ENCODE measurements around the gene BCL11A. TPM values are rescaled to one million over a fixed set of nuclear protein-coding genes. Genes with fewer than 3 reads are reported as not detected.

The BCL11A gene
- total and polyA plus RNA-seq, 10 donors = 41.1 to 121 (median 84.0) TPM

- Histone ChIP-seq H3K27ac (no peak overlapping the region), H3K4me1 (peaks cover 0 to 87% (median 26%) of the 10 kb centered on the region in 6 donors), H3K36me3 (no peaks in the 10 kb centered on the region), H3K4me3 (no peak overlapping the region), H3K9me3 (no peaks in the 10 kb centered on the region), H3K27me3 (replicated peaks in 1 of 7) (peaks cover 0 to 3% (median 0%) of the 10 kb centered on the region in 7 donors)
- intact Hi-C loops (cut with DNase I; ENCODE audit: low total_unique reads) = no loop called here
- DNase-seq = no peak
- WGBS, 5 donors = 82 to 90% (median 86%) methylated on average over 8 of the region's 8 CpGs
- TF ChIP-seq, protein P1, sequence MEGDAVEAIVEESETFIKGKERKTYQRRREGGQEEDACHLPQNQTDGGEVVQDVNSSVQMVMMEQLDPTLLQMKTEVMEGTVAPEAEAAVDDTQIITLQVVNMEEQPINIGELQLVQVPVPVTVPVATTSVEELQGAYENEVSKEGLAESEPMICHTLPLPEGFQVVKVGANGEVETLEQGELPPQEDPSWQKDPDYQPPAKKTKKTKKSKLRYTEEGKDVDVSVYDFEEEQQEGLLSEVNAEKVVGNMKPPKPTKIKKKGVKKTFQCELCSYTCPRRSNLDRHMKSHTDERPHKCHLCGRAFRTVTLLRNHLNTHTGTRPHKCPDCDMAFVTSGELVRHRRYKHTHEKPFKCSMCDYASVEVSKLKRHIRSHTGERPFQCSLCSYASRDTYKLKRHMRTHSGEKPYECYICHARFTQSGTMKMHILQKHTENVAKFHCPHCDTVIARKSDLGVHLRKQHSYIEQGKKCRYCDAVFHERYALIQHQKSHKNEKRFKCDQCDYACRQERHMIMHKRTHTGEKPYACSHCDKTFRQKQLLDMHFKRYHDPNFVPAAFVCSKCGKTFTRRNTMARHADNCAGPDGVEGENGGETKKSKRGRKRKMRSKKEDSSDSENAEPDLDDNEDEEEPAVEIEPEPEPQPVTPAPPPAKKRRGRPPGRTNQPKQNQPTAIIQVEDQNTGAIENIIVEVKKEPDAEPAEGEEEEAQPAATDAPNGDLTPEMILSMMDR (IDR thresholded peaks at IDR 0.05 in 8 of 11, conservative IDR thresholded peaks at IDR 0.05 in 3 of 11) = no peak
- TF ChIP-seq POLR2A (IDR thresholded peaks at IDR 0.05) (no peak), POLR2AphosphoS5 (IDR thresholded peaks at IDR 0.05) (no peak)
Observed at GRCh38 chr2:60408811-60409530, 144.5 kb downstream of the BCL11A start.

- WGBS, 5 donors = 94 to 100% (median 100%) methylated on average over 1 of the region's 1 CpG
- DNase-seq = no peak
- Histone ChIP-seq H3K27ac (no peak overlapping the region), H3K4me3 (no peak overlapping the region), H3K36me3 (no peaks in the 10 kb centered on the region), H3K4me1 (peaks cover 0 to 79% (median 18%) of the 10 kb centered on the region in 6 donors), H3K27me3 (replicated peaks in 1 of 7) (peaks cover 0 to 3% (median 0%) of the 10 kb centered on the region in 7 donors), H3K9me3 (no peaks in the 10 kb centered on the region)
- TF ChIP-seq, protein P1 (IDR thresholded peaks at IDR 0.05 in 8 of 11, conservative IDR thresholded peaks at IDR 0.05 in 3 of 11) = no peak
- no peak for TF ChIP-seq POLR2AphosphoS5 (IDR thresholded peaks at IDR 0.05)
- no peak for TF ChIP-seq POLR2A (IDR thresholded peaks at IDR 0.05)
- intact Hi-C loops (cut with DNase I; ENCODE audit: low total_unique reads) = no loop called here
Observed at GRCh38 chr2:60408207-60408606, 145.2 kb downstream of the BCL11A start.

GRCh38 chr2:60407398-60407797 lies 146.1 kb downstream of the BCL11A start:
- H3K9me3 ChIP-seq = no peaks in the 10 kb centered on the region
- TF ChIP-seq, protein P1 (IDR thresholded peaks at IDR 0.05 in 8 of 11, conservative IDR thresholded peaks at IDR 0.05 in 3 of 11) = no peak
- TF ChIP-seq POLR2A (IDR thresholded peaks at IDR 0.05) = no peak
- TF ChIP-seq POLR2AphosphoS5 (IDR thresholded peaks at IDR 0.05) = no peak
- peaks cover 0 to 3% (median 0%) of the 10 kb centered on the region in 7 donors for H3K27me3 ChIP-seq (replicated peaks in 1 of 7)
- 38 to 51% (median 40%) methylated on average over 2 of the region's 2 CpGs for WGBS, 5 donors
- H3K4me1 ChIP-seq = peaks cover 0 to 71% (median 15%) of the 10 kb centered on the region in 6 donors
- H3K4me3 ChIP-seq = no peak overlapping the region
- H3K36me3 ChIP-seq = no peaks in the 10 kb centered on the region
- H3K27ac ChIP-seq = peak overlapping the region in 1 of 8 donors; percentile 11
- intact Hi-C loops (cut with DNase I; ENCODE audit: low total_unique reads) = no loop called here
- no peak for DNase-seq

DNA sequence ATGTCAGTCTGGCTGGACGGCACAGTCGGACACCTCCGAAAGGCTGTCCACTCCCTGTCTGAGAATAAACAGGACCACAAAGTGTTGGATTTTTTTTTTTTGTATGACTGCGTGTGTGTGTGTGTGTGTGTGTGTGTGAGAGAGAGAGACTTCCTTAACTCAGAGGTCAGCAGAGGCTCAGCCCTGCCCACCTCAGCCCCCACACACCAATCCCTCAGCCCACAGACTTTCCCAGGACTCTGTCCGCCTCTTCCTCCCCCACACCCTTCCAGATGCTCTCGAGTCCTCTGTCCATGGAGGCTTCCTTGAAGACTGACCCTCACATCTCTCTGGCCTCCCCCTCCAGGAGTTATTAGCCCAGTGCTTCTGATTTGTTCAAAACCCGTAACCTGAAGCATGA lies 147.3 kb downstream of the BCL11A start:
- peaks cover 0 to 62% (median 6%) of the 10 kb centered on the region in 6 donors for H3K4me1 ChIP-seq
- no peak overlapping the region for H3K4me3 ChIP-seq
- peaks cover 0 to 3% (median 0%) of the 10 kb centered on the region in 7 donors for H3K27me3 ChIP-seq (replicated peaks in 1 of 7)
- 71 to 86% (median 83%) methylated on average over 7 of the region's 7 CpGs for WGBS, 5 donors
- TF ChIP-seq POLR2A (IDR thresholded peaks at IDR 0.05) (no peak), POLR2AphosphoS5 (IDR thresholded peaks at IDR 0.05) (no peak)
- TF ChIP-seq, protein P1 (IDR thresholded peaks at IDR 0.05 in 8 of 11, conservative IDR thresholded peaks at IDR 0.05 in 3 of 11) = no peak
- intact Hi-C loops (cut with DNase I; ENCODE audit: low total_unique reads) = no loop called here
- no peak overlapping the region for H3K27ac ChIP-seq
- no peaks in the 10 kb centered on the region for H3K9me3 ChIP-seq
- H3K36me3 ChIP-seq = no peaks in the 10 kb centered on the region
- DNase-seq = no peak
